Mammary microvascular endothelial cell (primary cell): ENCODE data around the gene SLC25A1. TPM values are rescaled to one million over a fixed set of nuclear protein-coding genes. Genes with fewer than 3 reads are reported as not detected.

Experiments used
- total RNA-seq: library from RNA; depleted of rRNA; stranded (reverse); fragments of >200 nt; gene quantifications from 2 replicates; pipeline ENCODE4 v1.2.3, GENCODE V29; 2015

Gene SLC25A1
- 97.5 and 106 TPM in 2 replicates for total RNA-seq

GRCh38 chr22:19178657-19179496 lies at the start of gene SLC25A1:
Gene SLC25A1, minus strand, starts transcription at chr22:19178736. Its CDS starts 63 bp downstream, at chr22:19178673.

DNA sequence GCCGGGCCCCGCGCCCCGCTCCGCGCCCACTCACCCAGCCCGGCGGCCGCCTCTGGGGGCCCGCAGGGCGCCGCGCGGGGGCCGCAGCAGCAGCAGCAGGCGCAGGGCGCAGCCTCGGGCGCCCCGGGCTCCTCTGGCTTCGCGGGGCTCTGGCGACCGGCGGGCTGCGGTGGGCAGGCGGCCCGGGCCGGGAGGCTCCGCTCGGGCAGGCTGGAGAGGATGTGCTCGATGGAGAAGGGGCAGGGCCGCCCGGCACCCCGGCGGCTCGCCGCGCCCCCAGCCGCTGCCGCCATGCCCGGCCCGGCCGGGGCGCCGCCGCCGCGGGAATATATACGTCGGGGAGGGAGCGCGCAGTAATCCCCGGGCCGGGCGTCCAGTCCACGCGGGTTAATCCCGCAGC lies 28.5 kb downstream of the SLC25A1 start, which contains the start of gene GSC2:
GSC2 (minus strand) TSS at position 302 of the 400 bp plus-strand sequence; CDS start at position 293, 9 bp downstream.

DNA sequence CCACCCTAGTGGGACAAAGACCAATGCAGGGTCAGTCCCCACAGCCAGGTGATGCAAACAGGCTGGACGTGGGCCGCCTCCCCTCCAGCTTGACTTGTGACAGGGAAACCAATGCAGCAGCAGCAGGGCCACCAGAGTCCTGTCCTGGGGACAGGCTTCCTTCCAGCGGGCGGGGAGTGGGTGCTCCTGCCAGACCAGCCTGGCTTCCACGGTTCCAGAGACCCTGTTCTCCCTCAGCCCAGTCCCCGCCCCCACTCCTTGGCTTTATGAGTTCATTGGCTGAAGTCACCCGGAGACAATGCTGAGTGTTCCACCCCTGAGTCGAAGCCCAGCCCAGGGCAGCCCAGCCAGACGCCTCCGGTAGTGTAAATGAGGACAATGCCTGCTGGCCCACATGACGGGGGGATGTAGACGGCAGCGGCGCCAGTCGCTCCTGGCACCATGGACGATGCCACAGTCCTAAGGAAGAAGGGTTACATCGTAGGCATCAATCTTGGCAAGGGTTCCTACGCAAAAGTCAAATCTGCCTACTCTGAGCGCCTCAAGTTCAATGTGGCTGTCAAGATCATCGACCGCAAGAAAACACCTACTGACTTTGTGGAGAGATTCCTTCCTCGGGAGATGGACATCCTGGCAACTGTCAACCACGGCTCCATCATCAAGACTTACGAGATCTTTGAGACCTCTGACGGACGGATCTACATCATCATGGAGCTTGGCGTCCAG lies 47.4 kb downstream of the SLC25A1 start, which contains the start of gene TSSK2:
TSSK2 (plus strand) TSS at position 350 of the 726 bp plus-strand sequence; CDS start at position 442, 92 bp downstream.

Other genes starting within 250 kb of the SLC25A1 start
- 0.20 TPM in 1 of 2 replicates, not detected in the other for gene PRODH, start 242.4 kb downstream of the SLC25A1 start, total RNA-seq
- 32.5 TPM in 2 replicates for gene DGCR2, start 56.3 kb downstream of the SLC25A1 start, total RNA-seq
- gene TSSK2, start 47.4 kb downstream of the SLC25A1 start, total RNA-seq = not detected in 2 replicates
- gene ESS2, start 34.1 kb downstream of the SLC25A1 start, total RNA-seq = 17.9 and 19.5 TPM in 2 replicates
- not detected in 2 replicates for gene GSC2, start 28.4 kb downstream of the SLC25A1 start, total RNA-seq
- gene CLTCL1, start 113.0 kb upstream of the SLC25A1 start, total RNA-seq = 2.4 and 3.5 TPM in 2 replicates